K562 (cell line): ENCODE measurements around the gene ZNF48. TPM values are rescaled to one million over a fixed set of nuclear protein-coding genes. Genes with fewer than 3 reads are reported as not detected.
A peak's percentile ranks its signal among the peaks of the same experiment; 100 is the strongest.

Source experiments
- BHLHE40 ChIP-seq: IDR thresholded peaks from 2 replicates; pipeline ENCODE4 v1.6.1; 2011; ENCODE audit warnings: low read length, improper control_type of control experiment
- CBX1 ChIP-seq: sonication (generic); IDR thresholded peaks from 2 replicates; pipeline ENCODE4 v1.6.1; 2016; ENCODE audit warnings: antibody characterized with exemption, low read depth, mild to moderate bottlenecking
- CBX3 ChIP-seq, 2 experiments: IDR thresholded peaks; 1 replicate in 1 of 2; 2 replicates in 1 of 2; pipeline ENCODE4 v1.6.1; 2012; ENCODE audit warnings: inconsistent platforms in 2 of 2, low read length in 2 of 2, borderline replicate concordance in 1 of 2, control low read depth in 1 of 2
- FOXA3 ChIP-seq, 2 experiments: fragments of 450-650 bp in 1 of 2; sonication (generic) in 1 of 2; formaldehyde crosslinking; IDR thresholded peaks in 1 of 2; conservative IDR thresholded peaks in 1 of 2; 2 replicates each; pipeline versions ENCODE4 v1.4.0 to v1.8.0; 2020 to 2022; ENCODE audit warnings: mild to moderate bottlenecking in 2 of 2, missing genetic modification reagents in 1 of 2
- NFIX ChIP-seq: fragments of 250-450 bp; sonication (Bioruptor Pico); IDR thresholded peaks from 2 replicates; pipeline ENCODE4 v1.4.0; 2020; ENCODE audit warnings: low read depth, mild to moderate bottlenecking, moderate library complexity
- NUFIP1 ChIP-seq: fragments of 450-650 bp; IDR thresholded peaks from 2 replicates; pipeline ENCODE4 v1.6.1; 2018; ENCODE audit not compliant: partially characterized antibody
- TBP ChIP-seq: optimal IDR thresholded peaks from 2 replicates; pipeline ENCODE3; 2011; ENCODE audit warnings: low read depth, low read length, improper control_type of control experiment
- TCF7 ChIP-seq: sonication (generic); IDR thresholded peaks from 2 replicates; pipeline ENCODE4 v1.6.1; 2016; ENCODE audit warnings: antibody characterized with exemption, borderline replicate concordance
- ZKSCAN1 ChIP-seq: fragments of 150-350 bp; IDR thresholded peaks from 2 replicates; pipeline ENCODE4 v1.6.1; 2016; ENCODE audit warnings: low read depth, low read length
- ZNF41 ChIP-seq: fragments of 250-450 bp; sonication (Bioruptor Pico); conservative IDR thresholded peaks from 2 replicates; pipeline ENCODE4 v1.4.0; 2020; ENCODE audit warnings: mild to moderate bottlenecking
- ZNF561 ChIP-seq: fragments of 450-650 bp; formaldehyde crosslinking; conservative IDR thresholded peaks from 2 replicates; pipeline ENCODE4 v1.4.0; 2020; ENCODE audit warnings: mild to moderate bottlenecking, moderate library complexity
- ZNF644 ChIP-seq: fragments of 200-800 bp; sonication (Bioruptor generic); IDR thresholded peaks from 2 replicates; pipeline ENCODE4 v1.6.1; 2016; ENCODE audit warnings: low read depth, missing genetic modification characterization, missing compliant biosample characterization
- ZNF766 ChIP-seq: fragments of 200-800 bp; sonication (Bioruptor generic); conservative IDR thresholded peaks from 2 replicates; pipeline ENCODE4 v1.6.1; 2016; ENCODE audit warnings: missing genetic modification characterization, missing compliant biosample characterization
- polyA plus RNA-seq, 8 experiments: library from polyadenylated mRNA; depleted of rRNA in 4 of 8; stranded (reverse) in 5 of 8; unstranded in 3 of 8; fragments of >200 nt; fragmentation: Nextera tagmentation in 2 of 8; fragmentation: Illumina TruSeq in 1 of 8; extraction: Ambion mirVana in 2 of 8; extraction: Trizol in 1 of 8; gene quantifications; 2 replicates each; pipeline versions ENCODE4 v1.2.1 to v1.2.3, GENCODE V29; 2011 to 2014; ENCODE audit warnings: inconsistent platforms in 1 of 8, missing spikeins in 1 of 8
- total RNA-seq, 7 experiments: library from RNA; depleted of rRNA in 6 of 7; stranded (reverse); fragments of >200 nt in 6 of 7; fragmentation: Illumina TruSeq in 2 of 7; extraction: Trizol in 2 of 7; gene quantifications; 2 replicates each; pipeline versions ENCODE4 v1.2.1 to v1.2.3, GENCODE V29; 2011 to 2021; ENCODE audit warnings: low replicate concordance in 1 of 7
- TF ChIP-seq, protein P1 (sequence below): fragments of 250-450 bp; sonication (Bioruptor Pico); IDR thresholded peaks from 2 replicates; pipeline ENCODE4 v1.5.0; 2020; ENCODE audit warnings: mild to moderate bottlenecking
- TF ChIP-seq, protein P2 (sequence below): fragments of 450-650 bp; IDR thresholded peaks from 2 replicates; pipeline ENCODE4 v1.6.1; 2017; ENCODE audit warnings: mild to moderate bottlenecking, moderate library complexity
- TF ChIP-seq, protein P3 (sequence below): sonication (generic); formaldehyde crosslinking; IDR thresholded peaks from 2 replicates; pipeline ENCODE4 v1.8.0; 2022; ENCODE audit warnings: missing genetic modification reagents, mild to moderate bottlenecking, moderate library complexity, borderline replicate concordance
- TF ChIP-seq, protein P4 (sequence below): fragments of 450-650 bp; formaldehyde crosslinking; conservative IDR thresholded peaks from 2 replicates; pipeline ENCODE4 v1.4.0; 2022; ENCODE audit warnings: mild to moderate bottlenecking, missing genetic modification characterization
- TF ChIP-seq, protein P5 (sequence below), 3 experiments: fragments of 200-800 bp in 1 of 3; fragments of 250-450 bp in 1 of 3; fragments of 450-650 bp in 1 of 3; sonication (Bioruptor Pico) in 1 of 3; sonication (Bioruptor generic) in 1 of 3; formaldehyde crosslinking in 1 of 3; IDR thresholded peaks; 2 replicates each; pipeline versions ENCODE4 v1.6.1 to v1.8.0; 2016 to 2022; ENCODE audit warnings: mild to moderate bottlenecking in 2 of 3, missing genetic modification characterization in 2 of 3, missing compliant biosample characterization in 1 of 3, moderate library complexity in 1 of 3

Gene ZNF48
- total and polyA plus RNA-seq, 9 of the 15 experiments (the other 6 are each of a cell fraction or from before 2014, with no cell fraction given), result 0.38 to 11.6 (median 4.7) TPM

DNA sequence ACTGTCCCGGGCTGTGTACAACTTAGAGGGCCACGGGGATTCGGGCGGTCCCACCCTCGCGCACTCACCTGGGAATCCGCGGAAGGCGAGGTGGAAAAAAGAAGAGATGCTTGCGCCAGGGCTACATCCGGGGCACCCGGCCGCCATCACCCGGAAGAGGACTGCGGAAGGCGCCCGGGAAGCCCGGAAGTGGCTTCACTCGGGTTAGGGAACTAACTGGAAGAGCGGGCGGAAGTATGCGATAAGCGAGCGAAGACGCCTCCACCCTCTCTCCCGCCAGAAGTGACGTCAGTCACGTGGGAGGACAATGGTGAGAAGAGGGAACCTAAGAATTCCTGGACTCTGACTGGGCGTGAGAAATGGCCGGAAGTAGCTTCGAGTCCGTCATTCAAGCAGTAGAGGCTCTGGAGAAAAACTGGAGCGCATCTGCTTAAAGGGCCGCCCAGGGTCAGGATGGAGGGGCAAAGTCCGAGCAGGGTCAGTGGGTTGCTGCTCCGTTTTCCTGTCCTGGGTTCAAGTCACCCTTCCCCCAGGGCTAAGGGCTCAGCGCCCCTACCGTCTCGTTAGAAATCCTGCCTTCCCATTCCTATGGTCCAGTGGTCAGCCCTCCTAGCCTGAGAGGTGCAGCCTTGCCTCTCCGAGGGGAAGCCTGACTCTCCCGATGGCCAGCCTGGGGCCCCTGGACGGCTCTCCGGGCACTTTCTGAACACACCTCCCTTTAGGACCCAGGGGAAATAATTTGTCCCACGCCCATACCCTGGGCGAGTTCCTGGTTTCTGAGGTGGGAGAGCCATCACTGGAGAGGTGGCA is 39.9 kb upstream of the ZNF48 start, which contains the start of gene CD2BP2 (continued):
- TF ChIP-seq, protein P1, sequence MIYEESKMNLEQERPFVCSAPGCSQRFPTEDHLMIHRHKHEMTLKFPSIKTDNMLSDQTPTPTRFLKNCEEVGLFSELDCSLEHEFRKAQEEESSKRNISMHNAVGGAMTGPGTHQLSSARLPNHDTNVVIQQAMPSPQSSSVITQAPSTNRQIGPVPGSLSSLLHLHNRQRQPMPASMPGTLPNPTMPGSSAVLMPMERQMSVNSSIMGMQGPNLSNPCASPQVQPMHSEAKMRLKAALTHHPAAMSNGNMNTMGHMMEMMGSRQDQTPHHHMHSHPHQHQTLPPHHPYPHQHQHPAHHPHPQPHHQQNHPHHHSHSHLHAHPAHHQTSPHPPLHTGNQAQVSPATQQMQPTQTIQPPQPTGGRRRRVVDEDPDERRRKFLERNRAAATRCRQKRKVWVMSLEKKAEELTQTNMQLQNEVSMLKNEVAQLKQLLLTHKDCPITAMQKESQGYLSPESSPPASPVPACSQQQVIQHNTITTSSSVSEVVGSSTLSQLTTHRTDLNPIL (CRISPR knock-in tag), result no peak
- TF ChIP-seq, protein P2, sequence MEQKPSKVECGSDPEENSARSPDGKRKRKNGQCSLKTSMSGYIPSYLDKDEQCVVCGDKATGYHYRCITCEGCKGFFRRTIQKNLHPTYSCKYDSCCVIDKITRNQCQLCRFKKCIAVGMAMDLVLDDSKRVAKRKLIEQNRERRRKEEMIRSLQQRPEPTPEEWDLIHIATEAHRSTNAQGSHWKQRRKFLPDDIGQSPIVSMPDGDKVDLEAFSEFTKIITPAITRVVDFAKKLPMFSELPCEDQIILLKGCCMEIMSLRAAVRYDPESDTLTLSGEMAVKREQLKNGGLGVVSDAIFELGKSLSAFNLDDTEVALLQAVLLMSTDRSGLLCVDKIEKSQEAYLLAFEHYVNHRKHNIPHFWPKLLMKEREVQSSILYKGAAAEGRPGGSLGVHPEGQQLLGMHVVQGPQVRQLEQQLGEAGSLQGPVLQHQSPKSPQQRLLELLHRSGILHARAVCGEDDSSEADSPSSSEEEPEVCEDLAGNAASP, result no peak
- TF ChIP-seq CBX1 (no peak; the same call in 1 of the 2 replicates), FOXA3 (CRISPR knock-in tag; conservative IDR thresholded peaks at IDR 0.05 in 1 of 2, IDR thresholded peaks at IDR 0.05 in 1 of 2) (0 out of 4 replicates have a peak, but pooled peaks of 1 of the 2 experiments have one; percentile 57), ZNF644 (tag) (no peak), ZNF766 (peak; percentile 87), CBX3 (IDR thresholded peaks at IDR 0.05; ENCODE audit: borderline replicate concordance in 1 of 2, low read length in 2 of 2) (peak in 1 of 2 experiments; percentile 82; a peak in 2 of 3 replicates), NFIX (CRISPR knock-in tag) (no peak), ZNF561 (no peak), NUFIP1 (peak; percentile 36), BHLHE40 (peak; percentile 95), TBP (peak; percentile 79), ZKSCAN1 (no peak), ZNF41 (CRISPR knock-in tag) (no peak), TCF7 (peak; percentile 46; the same call in 1 of the 2 replicates)
- TF ChIP-seq, protein P3, sequence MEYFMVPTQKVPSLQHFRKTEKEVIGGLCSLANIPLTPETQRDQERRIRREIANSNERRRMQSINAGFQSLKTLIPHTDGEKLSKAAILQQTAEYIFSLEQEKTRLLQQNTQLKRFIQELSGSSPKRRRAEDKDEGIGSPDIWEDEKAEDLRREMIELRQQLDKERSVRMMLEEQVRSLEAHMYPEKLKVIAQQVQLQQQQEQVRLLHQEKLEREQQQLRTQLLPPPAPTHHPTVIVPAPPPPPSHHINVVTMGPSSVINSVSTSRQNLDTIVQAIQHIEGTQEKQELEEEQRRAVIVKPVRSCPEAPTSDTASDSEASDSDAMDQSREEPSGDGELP (CRISPR knock-in tag), result peak; percentile 68; the same call in 1 of the 2 replicates
- TF ChIP-seq, protein P4, sequence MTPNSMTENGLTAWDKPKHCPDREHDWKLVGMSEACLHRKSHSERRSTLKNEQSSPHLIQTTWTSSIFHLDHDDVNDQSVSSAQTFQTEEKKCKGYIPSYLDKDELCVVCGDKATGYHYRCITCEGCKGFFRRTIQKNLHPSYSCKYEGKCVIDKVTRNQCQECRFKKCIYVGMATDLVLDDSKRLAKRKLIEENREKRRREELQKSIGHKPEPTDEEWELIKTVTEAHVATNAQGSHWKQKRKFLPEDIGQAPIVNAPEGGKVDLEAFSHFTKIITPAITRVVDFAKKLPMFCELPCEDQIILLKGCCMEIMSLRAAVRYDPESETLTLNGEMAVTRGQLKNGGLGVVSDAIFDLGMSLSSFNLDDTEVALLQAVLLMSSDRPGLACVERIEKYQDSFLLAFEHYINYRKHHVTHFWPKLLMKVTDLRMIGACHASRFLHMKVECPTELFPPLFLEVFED (CRISPR knock-in tag), result peak; percentile 44
- TF ChIP-seq, protein P5, sequence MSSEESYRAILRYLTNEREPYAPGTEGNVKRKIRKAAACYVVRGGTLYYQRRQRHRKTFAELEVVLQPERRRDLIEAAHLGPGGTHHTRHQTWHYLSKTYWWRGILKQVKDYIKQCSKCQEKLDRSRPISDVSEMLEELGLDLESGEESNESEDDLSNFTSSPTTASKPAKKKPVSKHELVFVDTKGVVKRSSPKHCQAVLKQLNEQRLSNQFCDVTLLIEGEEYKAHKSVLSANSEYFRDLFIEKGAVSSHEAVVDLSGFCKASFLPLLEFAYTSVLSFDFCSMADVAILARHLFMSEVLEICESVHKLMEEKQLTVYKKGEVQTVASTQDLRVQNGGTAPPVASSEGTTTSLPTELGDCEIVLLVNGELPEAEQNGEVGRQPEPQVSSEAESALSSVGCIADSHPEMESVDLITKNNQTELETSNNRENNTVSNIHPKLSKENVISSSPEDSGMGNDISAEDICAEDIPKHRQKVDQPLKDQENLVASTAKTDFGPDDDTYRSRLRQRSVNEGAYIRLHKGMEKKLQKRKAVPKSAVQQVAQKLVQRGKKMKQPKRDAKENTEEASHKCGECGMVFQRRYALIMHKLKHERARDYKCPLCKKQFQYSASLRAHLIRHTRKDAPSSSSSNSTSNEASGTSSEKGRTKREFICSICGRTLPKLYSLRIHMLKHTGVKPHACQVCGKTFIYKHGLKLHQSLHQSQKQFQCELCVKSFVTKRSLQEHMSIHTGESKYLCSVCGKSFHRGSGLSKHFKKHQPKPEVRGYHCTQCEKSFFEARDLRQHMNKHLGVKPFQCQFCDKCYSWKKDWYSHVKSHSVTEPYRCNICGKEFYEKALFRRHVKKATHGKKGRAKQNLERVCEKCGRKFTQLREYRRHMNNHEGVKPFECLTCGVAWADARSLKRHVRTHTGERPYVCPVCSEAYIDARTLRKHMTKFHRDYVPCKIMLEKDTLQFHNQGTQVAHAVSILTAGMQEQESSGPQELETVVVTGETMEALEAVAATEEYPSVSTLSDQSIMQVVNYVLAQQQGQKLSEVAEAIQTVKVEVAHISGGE (CRISPR knock-in tag; IDR thresholded peaks at IDR 0.05), result peak; percentile 25 to 94 (median 62); a peak in 5 of 6 replicates
